ENCODE results near the gene IQCF2. TPM values are rescaled to one million over a fixed set of nuclear protein-coding genes. Genes with fewer than 3 reads are reported as not detected.
"Not testable (repeated sequence)": the region's sequence is repeated elsewhere in the genome, so short reads cannot be mapped to it uniquely, and the experiment has no call there.

IQCF2 gene
- total RNA-seq, result not detected

- ATAC-seq (no peak), DNase-seq (ENCODE audit: low spot score) (no peak)
- intact Hi-C loops (cut with DNase I), result no loop called here
These were observed at the start of gene IQCF2 for GRCh38 chr3:51860703-51861665. TSS of gene IQCF2 (plus strand) at chr3:51861615. CDS start at chr3:51861667, 52 bp downstream.

GRCh38 chr3:51813539-51813938, 47.9 kb upstream of the IQCF2 start:
- intact Hi-C loops (cut with DNase I), result no loop called here
- DNase-seq (ENCODE audit: low spot score) (no peak), ATAC-seq (no peak)

GRCh38 chr3:51814034-51814433, 47.4 kb upstream of the IQCF2 start:
- intact Hi-C loops (cut with DNase I), result no loop called here
- ATAC-seq (no peak), DNase-seq (ENCODE audit: low spot score) (no peak)

- ATAC-seq (no peak), DNase-seq (ENCODE audit: low spot score) (no peak)
- intact Hi-C loops (cut with DNase I), result no loop called here
These were observed 45.8 kb upstream of the IQCF2 start for GRCh38 chr3:51815614-51816013.

- DNase-seq (ENCODE audit: low spot score) (no peak), ATAC-seq (no peak)
- intact Hi-C loops (cut with DNase I), result no loop called here
These were observed 44.7 kb upstream of the IQCF2 start for GRCh38 chr3:51816723-51817122.

GRCh38 chr3:51817375-51817774, 44.0 kb upstream of the IQCF2 start:
- DNase-seq (ENCODE audit: low spot score), result no peak
- intact Hi-C loops (cut with DNase I), result no loop called here
- no peak for ATAC-seq

GRCh38 chr3:51819151-51819550, 42.3 kb upstream of the IQCF2 start:
- ATAC-seq, result no peak
- intact Hi-C loops (cut with DNase I), result no loop called here
- DNase-seq (ENCODE audit: low spot score), result no peak

GRCh38 chr3:51819709-51820406, 41.6 kb upstream of the IQCF2 start:
- intact Hi-C loops (cut with DNase I), result no loop called here
- DNase-seq (ENCODE audit: low spot score) (no peak), ATAC-seq (no peak)

- no peak for DNase-seq (ENCODE audit: low spot score)
- no peak for ATAC-seq
These were observed 33.1 kb upstream of the IQCF2 start for GRCh38 chr3:51828297-51828696.

GRCh38 chr3:51830345-51830744, 31.1 kb upstream of the IQCF2 start:
- DNase-seq (ENCODE audit: low spot score), result no peak
- intact Hi-C loops (cut with DNase I), result no loop called here
- ATAC-seq, result no peak

More at GRCh38 chr3:51828297-51828696, 33.1 kb upstream of the IQCF2 start:
- intact Hi-C loops (cut with DNase I), result no loop called here

- DNase-seq (ENCODE audit: low spot score) (no peak), ATAC-seq (no peak)
- intact Hi-C loops (cut with DNase I), result no loop called here
These were observed 30.5 kb upstream of the IQCF2 start for GRCh38 chr3:51830836-51831385.

- intact Hi-C loops (cut with DNase I), result no loop called here
- DNase-seq (ENCODE audit: low spot score), result no peak
- no peak for ATAC-seq
These were observed 24.8 kb upstream of the IQCF2 start for GRCh38 chr3:51836606-51837005.

GRCh38 chr3:51845129-51845528, 16.3 kb upstream of the IQCF2 start:
- intact Hi-C loops (cut with DNase I), result no loop called here
- DNase-seq (ENCODE audit: low spot score) (no peak), ATAC-seq (no peak)

GRCh38 chr3:51855411-51855810, 6.0 kb upstream of the IQCF2 start:
- ATAC-seq; DNase-seq (ENCODE audit: low spot score); intact Hi-C loops (cut with DNase I): not testable (repeated sequence)

- intact Hi-C loops (cut with DNase I), result no loop called here
- DNase-seq (ENCODE audit: low spot score) (no peak), ATAC-seq (no peak)
These were observed 1.5 kb downstream of the IQCF2 start for GRCh38 chr3:51862886-51863285.

- ATAC-seq; DNase-seq (ENCODE audit: low spot score); intact Hi-C loops (cut with DNase I): not testable (repeated sequence)
These were observed 7.5 kb downstream of the IQCF2 start for GRCh38 chr3:51868896-51869295.

GRCh38 chr3:51869304-51869703, 7.9 kb downstream of the IQCF2 start:
- DNase-seq (ENCODE audit: low spot score) (no peak), ATAC-seq (no peak)
- intact Hi-C loops (cut with DNase I), result no loop called here

GRCh38 chr3:51873253-51873766, 11.9 kb downstream of the IQCF2 start:
- DNase-seq (ENCODE audit: low spot score) (no peak), ATAC-seq (no peak)
- intact Hi-C loops (cut with DNase I), result no loop called here

- intact Hi-C loops (cut with DNase I), result no loop called here
- DNase-seq (ENCODE audit: low spot score) (no peak), ATAC-seq (no peak)
These were observed 12.5 kb downstream of the IQCF2 start for GRCh38 chr3:51873876-51874275.

GRCh38 chr3:51874411-51874810, 13.0 kb downstream of the IQCF2 start:
- DNase-seq (ENCODE audit: low spot score), result no peak
- ATAC-seq, result no peak
- intact Hi-C loops (cut with DNase I), result no loop called here

Data from sciatic nerve (tissue), 2 donors.